CD4-positive, alpha-beta T cell treated with Interleukin-2 at 100 ng/mL for 4 hours (primary cell): ENCODE measurements around the gene ZNF581.

Experiments
- DNase-seq: peaks from one replicate; pipeline ENCODE4 v3.0.0-alpha.2; 2020; ENCODE audit warnings: low spot score

Gene ZNF581

GRCh38 chr19:55680339-55681130 is 37.1 kb downstream of the ZNF581 start:
- no peak for DNase-seq

DNA sequence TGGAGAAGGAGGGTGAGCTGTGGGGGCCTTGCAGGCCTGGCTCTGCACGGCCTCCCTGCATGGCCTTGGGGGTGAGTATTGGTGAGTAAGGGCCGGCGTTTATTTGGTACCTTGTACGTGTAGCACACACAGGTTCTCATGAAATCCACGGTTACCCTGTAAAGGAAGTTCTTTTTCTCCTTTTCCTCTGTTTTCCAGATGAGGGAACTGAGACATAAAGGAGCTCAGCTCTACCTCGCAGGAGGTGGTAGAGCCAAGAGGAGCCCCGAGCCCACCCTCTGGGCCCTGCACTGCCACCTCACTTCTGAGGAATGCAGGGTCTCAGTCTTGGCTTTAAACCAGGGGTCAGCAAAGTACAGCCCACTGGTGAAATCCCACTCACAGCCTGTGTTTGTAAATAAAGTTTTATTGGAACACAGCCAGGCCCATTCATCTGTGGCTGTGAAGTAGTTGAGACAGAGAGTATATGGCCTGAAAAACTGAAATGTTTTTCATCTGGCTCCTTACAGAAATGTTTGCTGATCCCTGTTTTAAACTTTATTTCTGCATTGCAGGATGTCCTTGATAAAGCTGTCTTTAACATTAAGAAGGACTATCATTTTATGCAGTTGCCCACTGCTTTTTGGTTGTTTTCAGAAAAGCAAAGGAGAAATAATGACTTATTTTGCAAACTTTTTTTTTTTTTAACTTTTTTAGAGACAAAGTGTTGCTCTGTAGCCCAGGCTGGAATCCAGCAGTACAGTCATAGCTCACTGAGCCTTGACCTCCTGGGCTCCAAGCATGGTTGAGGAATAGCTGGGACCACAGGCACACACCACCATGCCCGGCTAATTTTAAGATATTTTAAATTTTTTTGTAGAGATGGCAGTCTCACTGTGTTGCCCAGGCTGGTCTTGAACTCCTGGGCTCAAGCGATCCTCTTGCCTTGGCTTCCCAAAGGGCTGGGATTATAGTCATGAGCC is 38.0 kb downstream of the ZNF581 start:
- no peak for DNase-seq

DNA sequence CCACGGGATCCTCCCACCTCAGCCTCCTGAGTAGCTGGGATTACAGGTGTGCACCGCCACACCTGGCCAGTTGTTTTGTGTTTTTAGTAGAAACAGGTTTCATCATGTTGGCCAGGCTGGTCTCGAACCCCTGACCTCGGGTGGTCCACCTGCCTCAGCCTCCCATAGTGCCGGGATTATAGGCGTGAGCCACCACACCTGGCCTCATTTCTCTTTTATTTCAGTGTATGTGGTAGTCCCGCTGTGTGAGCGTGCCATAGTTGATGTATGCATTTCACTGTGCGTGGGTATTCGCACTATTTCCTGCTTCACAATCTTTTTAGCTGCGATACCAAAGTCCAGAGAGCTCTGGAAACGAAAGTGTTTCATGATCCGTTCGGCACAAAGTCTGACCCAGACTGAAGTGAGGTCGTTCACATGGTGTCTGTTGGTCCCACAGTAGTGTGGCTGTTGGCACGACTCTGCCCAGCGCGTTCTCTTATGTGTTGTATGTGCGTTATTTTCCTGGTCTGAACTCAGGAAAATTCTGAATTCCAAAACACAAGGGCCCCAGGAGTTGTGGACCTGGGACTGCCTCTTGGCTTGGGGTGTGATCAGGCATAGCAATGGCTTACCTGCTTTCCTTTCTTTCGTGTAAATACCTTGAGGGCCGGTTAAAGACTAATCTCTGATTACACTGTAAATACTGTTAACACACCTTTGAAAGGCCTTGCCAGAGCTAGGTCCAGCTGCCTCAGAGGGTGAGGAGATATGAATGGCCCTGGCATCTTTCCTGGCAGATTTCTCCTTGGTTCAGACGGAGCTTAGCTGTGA is 40.2 kb downstream of the ZNF581 start:
- DNase-seq = no peak

- no peak for DNase-seq
Observed at GRCh38 chr19:55684946-55685681, 41.7 kb downstream of the ZNF581 start.

GRCh38 chr19:55685776-55686175 is 42.3 kb downstream of the ZNF581 start:
- no peak for DNase-seq

DNA sequence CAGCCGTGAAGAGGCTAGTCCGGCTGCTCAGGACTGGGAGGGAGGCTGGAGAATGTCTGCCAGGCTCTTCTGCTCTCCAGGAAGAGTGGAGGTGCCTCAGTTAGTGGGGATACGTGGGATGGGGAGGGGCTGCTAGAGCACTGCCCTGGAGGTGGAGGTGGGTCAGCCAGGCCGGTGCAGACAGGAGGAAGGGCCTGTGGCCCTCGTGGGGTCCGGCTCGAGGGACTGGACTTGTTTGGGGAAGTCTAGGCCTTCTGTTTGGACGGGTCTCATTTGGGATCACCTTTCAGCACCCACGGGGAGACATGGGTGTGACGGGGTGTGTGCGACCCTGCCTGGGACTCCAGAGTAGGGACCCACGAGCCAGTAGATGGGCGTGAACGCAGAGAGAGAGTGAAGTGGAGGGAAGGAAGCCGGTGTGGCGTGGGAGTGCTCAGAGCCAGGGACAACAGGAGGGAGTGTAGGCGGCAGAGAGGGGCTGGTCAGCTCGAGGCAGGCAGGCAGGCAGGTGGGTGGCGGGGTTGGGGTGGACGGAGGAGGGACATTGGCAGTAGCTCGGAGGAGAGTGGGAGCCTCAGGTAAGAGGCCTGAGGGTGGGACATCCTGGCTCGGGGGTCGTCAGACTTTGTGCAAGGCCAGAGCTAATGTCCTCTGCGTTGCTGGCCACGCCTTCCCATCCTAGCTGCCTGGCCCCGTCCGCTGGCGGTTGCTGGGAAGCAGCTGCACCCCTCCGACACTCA is 43.0 kb downstream of the ZNF581 start:
- DNase-seq = no peak

DNA sequence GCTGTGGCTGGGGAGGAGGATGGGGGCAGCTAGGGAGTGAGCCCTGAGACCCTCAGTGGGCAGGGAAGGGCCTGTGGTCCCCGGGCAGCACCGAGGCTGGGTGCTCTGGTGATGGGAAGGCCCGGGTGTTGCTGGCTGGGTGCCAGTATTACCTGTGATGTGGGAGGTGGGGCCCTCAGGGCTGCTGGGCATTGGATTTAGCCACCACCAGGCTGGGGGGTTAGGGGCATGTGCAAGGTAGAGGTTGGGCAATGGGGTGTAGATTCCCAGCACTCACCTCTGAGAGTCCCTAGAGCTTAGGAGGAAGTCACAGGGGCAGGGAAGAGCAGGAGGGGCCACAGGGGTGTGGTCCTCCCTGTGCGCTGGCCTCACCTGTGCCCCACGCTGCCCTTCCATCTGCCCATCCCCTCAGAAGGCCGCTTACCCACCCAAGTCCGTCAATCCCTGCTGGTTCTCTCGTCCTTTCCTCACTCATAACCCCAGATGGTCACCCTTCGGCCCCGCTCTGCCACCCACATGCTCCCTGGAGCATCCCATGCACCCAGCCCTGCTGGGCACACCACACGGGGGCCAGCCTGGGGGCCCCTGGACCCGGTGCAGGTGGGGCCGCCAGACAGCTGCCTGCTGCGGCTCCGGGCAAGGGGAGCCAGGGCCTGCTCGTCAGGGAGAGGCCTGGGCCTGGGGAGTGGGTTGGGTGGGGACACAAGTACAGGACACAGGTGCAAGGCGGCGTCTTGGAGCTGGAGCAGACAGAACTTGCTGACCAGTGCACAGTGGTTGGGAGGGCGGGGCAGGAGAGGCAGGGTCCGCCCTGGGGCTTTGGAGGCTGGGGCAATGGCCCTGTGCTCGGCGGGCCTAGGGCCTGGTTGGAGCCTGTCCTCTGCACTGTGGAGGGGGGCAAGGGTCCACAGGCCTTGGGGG is 44.1 kb downstream of the ZNF581 start:
- DNase-seq = no peak

DNA sequence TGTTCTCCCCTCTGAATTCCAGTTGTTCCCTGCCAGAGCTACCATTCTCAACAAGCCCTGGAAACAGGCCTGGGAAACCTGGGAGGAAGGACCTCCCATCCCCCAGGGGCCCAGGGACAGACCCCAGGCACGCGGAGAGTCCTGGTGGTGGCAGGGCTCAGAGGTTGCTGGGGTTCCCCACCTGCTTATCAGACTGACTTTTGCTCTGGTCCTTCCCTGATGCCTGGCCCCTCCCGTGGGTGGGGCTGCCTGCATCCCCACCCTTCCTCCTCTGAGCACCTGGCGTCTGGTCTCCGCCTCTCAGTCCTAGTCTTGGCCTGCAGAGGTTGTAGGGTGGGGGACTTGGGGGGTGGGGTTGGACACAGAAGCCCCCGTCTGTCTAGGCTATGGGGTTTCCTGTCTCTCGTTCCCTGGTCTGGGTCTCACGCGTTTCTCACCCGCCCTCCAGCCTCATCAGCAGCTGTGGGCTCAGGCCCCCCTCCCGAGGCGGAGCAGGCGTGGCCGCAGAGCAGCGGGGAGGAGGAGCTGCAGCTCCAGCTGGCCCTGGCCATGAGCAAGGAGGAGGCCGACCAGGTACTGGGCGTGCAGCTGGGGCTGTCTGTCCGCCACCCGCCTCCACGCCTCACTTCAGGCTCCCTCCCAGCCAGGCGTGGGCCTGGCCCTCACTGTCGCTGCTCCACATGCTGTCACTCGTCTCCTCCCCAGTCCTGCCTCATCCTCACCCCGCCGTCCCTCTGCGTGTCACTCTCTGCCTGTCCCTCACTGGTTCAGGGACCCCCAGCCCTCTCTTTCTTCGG is 45.2 kb downstream of the ZNF581 start:
- no peak for DNase-seq

DNA sequence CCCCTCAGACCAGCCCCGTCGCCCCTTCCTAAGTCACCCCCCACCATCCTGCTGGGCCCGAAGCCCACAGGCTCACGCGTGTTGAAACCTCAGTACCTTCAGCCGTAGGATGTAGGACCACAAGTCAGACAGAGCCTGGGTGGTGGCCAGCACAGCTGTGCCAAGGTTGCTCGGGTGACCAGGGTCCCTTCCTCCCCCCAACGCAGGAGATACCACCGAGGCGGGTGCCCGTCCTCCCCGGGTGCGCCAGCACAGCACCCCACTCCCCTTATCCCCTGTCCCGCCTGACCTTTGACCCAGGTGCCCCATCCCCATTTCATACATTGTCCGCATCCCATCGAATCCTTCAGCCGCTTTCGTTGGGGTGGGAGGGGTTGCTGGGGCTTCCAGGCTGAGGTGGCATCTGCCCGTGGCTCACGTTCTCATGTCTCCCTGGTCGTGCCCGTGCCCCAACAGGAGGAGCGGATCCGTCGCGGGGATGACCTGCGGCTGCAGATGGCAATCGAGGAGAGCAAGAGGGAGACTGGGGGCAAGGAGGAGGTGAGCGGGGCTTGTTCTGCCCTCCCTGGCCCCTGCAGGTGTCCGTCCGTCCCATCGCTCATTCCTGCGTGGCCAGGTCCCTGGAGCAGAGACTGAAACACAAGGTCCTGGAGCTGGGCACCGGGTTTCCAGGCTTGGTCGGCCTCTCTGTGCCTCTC is 46.1 kb downstream of the ZNF581 start:
- DNase-seq = no peak

GRCh38 chr19:55690109-55690768 is 46.8 kb downstream of the ZNF581 start:
- DNase-seq = no peak

DNA sequence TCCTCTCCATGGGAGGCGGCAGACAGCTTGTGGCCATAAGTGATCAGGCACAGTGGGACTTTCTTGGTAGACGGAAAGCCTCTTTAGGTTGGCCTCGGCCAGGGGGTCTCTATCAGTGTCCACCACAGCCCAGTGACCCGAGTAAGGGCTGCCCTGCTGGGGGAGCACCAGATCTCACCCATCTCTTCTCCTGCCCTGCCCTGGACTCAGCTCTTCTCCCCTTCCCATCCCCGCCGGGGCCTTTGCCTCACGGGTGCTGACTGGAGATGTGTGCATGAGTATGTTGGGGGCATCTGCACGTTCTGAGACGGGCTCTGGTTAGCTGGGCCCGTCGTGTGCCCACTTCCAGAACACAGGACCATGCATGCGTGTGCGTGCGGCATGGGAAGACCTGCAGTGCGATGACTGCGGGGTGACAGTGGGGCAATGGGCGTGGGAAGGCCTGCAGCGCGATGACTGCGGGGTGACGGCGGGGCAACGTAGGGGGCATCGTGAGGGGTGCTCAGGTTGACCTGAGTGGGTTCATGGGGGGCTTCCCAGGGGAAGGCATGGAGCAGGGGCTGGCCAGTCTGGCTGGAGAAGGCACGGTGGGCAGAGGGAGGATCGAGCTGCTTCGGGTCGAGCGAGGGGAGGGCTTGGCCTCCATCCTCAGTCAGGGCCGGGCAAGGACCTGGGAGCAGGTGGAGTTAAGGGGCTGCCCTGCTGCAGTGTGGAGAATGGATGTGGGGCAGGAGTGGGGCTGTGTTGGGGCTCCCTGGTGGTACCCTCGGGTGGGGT is 47.5 kb downstream of the ZNF581 start:
- DNase-seq = no peak

DNA sequence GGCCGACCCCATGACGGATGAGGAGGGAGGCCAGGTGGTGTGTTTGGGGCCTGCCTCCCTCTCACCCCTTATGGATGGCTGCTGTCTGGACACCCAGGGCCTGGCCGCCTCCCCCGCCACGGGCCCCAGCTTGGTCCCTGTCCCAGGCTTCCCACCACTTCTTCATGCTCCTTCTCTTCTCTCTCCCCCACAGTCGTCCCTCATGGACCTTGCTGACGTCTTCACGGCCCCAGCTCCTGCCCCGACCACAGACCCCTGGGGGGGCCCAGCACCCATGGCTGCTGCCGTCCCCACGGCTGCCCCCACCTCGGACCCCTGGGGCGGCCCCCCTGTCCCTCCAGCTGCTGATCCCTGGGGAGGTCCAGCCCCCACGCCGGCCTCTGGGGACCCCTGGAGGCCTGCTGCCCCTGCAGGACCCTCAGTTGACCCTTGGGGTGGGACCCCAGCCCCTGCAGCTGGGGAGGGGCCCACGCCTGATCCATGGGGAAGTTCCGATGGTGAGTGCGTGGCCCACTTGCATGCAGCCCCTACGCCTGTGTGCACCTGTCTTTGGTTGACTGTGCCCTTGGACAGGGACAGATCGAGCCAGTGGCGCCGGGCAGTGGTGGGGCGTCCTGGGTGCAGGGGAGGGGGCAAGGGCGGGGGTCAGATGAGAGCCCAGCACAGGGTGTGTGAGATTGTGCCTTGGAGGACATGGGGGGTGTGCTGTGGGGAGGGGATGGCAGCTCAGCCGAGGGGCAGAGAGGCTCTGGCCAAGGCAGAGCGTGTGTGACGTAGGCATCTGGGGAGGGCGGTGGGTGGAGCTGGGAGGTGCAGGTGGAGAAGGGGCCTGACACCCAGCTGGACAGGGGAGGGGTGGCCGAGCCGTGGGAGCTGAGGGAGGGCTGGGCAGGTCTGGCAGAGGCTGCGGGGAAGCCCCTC is 48.4 kb downstream of the ZNF581 start:
- no peak for DNase-seq

- DNase-seq = no peak
Observed at GRCh38 chr19:55692681-55693081, 49.2 kb downstream of the ZNF581 start.

- DNase-seq = no peak
Observed at GRCh38 chr19:55693336-55693974, 50.0 kb downstream of the ZNF581 start.

DNA sequence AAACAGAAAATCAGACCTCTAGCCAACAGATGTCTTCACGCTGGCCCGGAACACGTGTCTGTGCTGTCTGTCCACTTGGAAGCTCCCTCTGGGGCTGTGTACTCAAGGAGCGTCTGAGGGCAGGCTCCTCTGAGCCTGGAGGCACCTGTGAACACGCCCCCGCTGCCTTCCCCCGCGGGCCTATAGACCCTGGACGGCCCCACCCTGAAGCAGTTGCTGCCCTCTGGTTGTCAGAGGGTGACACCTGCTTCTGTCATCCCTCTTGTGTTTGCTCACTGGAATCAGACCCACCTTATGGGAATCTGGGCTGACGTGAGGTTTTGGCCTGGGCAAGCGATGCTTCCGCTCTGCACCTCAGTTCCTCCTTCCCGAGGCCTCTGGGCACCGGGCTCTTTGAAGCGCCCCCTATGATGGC is 50.8 kb downstream of the ZNF581 start:
- DNase-seq = no peak
